Hematopoietic multipotent progenitor cell treated with erythropoietin and hydrocortisone succinate and interleukin-3 and kit ligand, for 6 days (in vitro differentiated cells): Measurements from ENCODE around the gene ANXA2R.
A peak's percentile ranks its signal among the peaks of the same experiment; 100 is the strongest.
"Not testable (repeated sequence)": the region's sequence is repeated elsewhere in the genome, so short reads cannot be mapped to it uniquely, and the experiment has no call there.

Experiments used
- DNase-seq: peaks from one replicate; pipeline ENCODE4 v3.0.0-alpha.2; 2015

Gene ANXA2R

DNA sequence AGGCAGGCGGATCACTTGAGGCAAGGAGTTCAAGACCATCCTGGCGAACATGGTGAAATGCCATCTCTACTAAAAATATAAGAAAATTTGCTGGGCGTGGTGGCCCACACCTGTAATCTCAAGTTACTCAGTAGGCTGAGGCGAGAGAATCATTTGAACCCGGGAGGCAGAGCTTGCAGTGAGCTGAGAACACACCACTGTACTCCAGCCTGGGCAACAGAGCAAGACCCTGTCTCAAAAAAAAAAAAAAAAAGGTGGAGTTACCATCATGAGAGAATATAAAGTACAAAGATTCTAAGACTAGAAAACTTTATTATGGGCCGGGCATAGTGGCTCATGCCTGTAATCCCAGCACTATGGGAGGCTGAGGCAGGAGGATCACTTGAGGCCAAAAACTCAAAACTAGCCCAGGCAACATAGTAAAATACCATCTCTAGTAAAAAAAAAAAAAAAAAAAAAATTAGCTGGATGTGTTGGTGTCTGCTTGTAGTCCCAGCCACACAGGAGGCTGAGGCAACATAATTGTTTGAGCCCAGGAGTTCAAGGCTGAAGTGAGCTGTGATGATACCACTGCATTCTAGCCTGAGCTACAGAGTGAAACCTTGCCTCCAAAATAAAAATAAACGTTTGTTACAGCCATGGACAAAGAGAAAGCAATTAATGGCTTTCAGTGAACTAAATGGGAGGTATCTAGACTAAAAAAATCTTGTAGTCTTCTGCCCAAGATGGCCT lies 12.9 kb downstream of the ANXA2R start:
- DNase-seq = no peak

DNA sequence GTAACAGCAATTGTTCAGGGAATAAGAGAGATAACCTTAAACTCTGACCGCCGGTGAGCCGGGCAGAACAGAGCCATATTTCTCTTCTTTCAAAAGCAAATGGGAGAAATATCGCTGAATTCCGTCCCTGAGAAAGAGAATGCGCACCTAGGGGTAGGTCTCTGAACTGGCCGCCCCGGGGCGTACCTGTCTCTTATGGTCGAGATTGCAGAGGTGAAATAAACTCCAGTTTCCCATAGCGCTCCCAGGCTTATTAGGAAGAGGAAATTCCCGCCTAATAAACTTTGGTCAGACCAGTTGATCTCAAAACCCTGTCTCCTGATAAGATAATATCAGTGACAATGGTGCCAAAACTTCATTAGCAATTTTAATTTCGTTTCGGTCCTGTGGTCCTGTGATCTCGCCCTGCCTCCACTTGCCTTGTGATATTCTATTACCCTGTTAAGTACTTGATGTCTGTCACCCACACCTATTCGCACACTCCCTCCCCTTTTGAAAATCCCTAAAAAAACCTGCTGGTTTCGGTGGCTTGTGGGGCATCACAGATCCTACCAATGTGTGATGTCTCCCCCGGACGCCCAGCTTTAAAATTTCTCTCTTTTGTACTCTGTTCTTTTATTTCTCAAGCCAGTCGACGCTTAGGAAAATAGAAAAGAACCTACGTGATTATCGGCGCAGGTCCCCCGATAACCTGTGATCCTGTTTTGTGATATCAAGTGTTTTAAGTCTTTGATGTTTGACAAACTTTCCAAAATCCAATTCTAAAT lies 14.8 kb downstream of the ANXA2R start:
- not testable (repeated sequence) for DNase-seq

DNA sequence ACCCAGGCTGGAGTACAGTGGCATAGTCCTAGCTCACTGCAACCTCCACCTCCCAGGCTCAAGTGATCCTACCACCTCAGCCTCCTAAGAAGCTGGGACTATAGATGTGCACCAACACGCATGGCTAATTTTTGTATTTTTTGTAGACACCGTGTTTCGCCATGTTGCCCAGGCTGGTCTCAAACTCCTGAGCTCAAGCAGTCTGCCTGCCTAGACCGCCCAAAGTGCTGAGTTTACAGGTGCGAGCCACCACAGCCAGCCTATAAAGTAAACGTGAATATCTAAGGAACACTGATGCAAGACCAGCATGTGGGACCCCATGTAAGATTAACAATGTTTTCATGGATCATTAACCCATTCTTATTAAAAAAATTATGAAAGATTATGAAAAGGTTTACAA lies 15.9 kb downstream of the ANXA2R start:
- DNase-seq = no peak

DNA sequence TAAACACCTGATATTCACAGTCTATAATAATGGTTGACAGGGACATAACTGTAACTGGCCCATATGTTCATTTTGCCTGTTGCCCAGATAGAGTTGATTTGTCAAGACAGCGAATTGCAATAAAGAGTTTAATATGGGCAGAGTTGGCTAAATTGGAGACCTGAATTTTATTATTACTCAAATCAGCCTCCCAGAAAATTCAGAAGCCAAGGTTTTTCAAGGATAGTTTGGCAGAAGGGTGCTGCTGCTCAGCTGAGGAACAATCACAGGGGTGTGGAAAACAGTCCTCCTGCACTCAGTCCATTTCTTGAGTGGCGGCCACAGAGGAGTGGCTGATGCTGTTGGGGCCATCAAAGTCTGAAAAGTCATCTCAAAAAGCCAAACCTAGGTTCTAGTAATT lies 19.0 kb downstream of the ANXA2R start:
- DNase-seq = no peak

DNA sequence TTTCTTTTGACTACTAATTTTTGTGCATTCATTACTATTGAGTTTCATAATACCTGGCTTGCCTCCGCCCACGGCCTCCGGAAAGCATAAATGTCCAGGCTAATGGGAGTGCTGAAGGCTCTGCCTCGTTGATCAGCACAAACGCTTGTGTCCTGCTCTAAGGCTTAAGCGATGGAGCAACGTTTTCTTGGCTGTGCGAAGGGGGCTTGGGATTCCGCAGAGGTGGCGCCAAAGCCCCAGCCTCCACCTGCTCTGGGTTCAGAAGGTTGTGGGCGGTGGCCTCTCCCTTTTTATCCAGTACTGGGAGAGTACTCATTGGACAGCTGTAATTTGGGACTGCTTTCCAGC lies 19.7 kb downstream of the ANXA2R start:
- peak; percentile 71 for DNase-seq

DNA sequence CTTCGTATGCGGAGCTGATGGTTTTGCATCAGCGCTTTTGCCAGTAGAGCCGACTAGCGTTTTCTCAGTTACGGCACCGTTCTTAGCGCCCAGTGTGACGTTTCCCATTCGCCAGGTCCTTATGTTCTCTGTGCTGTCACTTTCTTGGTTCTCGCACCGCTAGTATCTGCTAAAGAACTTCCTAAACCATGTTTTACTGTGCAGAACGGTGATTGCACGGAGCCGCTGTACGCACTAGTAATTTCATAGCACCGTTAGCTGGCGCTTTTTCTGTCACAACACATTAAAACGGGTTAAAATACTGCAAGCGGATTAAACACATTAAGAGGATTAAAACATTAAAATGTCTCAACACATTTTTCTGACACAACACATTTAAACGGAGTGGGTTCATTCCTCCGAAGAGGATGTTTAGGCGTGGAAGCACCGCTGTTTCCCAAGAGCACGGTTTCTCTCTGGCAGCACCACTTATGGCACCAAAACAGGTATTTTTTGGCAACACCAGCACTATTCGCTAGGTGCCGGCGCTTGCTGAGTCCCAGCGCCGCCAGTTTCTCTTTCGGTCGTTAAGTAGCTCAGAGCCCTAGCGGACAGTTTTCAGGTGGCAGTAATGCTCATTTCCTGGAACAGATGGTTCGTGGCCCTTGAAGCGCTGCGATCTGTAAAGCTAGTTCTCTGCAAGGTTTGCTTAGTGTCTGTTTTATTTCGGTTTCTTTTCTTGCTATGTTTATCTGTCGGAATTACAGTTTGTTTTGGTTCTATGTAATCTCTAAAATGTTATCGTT lies 20.3 kb downstream of the ANXA2R start:
- DNase-seq = peak; percentile 97

DNA sequence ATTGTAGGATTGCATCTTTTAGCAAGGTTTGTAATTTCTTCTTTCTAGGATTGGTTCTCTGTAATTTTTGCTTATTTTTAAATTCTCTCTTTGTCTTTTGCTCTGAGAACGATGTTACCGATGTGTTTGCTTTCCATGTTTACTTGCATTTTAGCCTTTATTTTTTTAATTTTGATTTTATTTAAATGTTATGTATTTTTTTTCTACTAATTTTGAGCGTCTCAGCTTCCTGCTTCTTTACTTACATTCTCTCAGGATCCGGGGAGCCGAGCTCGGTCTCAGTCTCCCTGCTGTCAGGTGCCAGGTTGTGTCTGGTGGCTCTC lies 20.9 kb downstream of the ANXA2R start:
- no peak for DNase-seq

DNA sequence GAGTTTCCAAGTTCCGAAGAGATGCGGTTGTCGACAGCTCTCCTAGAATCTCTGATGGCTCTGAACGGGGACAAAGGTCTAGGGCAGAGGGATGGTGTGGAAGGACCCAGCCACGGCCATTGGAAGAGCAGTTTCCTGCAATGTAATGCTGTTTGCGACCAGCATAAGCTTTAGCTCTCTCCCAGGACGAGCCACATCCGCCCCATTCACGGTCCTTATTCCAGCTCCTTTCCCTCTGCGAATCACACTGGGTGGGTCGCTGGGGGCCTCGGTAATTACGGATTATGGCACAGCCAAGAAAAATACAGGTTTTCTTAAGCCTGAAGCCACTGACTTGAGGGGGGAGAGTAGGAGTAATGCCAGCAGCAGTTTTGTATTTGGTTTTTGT lies 22.7 kb downstream of the ANXA2R start:
- peak; percentile 69 for DNase-seq

DNA sequence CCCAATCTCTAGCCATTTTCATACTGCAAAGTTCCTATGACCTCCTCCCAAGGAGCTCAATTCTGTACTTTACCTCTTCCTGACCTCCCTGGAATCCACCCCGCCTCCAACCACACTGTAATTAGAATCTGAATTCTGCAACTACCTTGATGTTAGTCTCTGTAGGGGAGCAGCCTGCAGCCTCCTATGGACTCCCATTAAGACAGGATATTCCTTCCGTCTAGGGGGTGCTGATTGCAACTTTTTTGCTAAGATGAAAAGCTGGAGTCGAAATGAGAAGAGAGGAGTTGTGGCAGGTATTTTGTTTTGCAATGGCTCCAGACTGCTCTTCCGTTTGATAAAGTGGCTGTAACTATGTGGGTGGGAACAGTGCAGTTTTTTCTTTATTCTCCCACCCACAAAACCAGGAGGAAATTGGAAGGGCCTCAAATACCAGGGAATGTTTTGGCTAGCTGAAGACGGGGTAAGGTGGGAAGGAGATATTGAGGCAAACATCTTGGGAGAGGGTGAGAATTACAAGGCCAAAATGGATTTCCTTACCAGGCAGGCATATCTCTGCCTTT lies 23.8 kb downstream of the ANXA2R start:
- DNase-seq = no peak

DNA sequence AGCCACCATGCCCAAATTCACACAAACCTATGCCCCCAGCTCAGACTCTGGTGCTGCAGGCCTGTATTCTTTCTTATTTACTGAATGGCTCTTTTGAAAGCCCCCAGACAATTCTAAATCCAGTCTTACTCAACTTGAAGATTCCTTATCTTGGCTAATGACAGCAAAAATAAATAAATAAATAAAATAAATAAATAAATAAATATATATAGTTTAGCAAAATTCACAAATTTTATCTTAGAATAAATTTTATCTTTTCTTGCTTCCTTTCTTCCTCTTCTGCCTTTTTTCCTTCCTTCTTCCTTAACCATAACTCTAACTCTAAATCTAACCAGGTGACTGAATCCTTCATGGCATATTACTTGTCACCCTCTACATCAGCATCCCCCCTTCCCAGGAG lies 25.6 kb downstream of the ANXA2R start:
- DNase-seq = no peak

DNA sequence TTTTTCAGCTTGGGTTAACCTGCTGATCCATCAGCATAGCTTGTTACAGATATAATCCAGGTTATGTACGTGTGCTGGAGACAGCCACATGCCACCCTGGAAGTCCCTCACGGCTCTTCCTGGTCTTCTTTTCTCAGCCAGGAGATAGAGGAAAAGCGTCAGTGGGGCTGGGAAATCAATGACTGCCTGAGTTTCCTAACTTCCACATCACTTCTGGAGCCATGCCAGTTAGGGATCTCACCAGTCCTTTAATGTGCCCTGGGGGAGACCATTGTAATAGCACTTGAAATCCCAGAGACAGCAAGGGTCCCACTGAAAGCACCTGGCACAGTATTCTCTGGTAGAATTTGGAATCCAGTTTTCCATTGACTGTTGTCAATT lies 29.2 kb downstream of the ANXA2R start:
- no peak for DNase-seq

DNA sequence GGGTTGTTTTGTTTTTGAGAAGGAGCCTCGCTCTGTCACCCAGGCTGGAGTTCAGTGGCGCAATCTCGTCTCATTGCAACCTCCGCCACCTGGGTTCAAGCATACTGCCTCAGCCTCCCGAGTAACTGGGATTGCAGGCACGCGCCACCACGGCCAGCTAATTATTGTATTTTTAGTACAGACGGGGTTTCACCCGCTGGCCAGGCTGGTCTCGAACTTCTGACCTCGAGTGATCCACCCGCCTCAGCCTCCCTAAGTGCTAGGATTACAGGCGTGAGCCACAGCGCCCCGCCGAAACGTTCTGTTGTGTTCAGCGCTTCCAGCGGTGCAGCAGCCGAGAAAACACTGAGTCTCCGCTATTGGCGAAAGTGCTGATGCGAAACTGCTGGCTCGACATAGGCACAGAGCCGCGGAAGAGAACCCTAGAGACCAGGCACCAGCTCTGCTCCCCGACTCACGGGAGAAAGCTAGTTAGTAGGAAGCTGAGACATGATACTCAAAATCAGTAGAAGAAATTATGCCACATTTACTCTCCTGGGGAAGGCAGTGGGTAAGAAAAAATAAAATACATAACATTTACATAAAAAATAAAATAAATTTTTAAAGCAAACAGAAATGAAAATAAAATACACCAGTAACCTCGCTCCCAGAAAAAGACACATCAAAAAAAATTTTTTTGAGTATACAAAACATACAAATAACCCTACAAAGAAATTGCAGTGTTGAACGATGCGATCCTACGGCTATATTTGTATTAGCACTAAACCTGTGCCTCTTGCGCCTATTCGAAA lies 31.6 kb downstream of the ANXA2R start:
- DNase-seq = peak; percentile 96

DNA sequence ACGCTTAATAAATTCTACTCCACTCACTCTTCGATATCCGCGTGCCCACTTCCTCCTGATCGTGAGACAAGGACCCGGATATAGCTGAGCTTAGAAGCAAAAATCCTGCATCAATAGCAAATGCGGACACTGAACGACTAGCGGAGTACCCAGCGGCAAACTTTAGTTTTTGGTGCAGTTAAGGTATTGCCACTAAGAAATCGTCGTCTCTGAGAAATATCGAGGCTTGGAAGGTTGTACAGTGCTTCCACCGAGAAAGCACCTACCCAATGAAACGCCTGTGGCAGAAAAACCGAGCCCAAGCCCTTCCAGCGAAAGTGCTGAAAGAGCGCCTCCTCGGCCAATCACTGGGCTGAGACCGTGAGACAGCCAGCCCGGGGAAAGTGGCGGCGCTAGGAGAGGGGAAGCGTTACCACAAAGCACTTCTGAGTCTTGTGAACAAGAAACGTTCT lies 32.2 kb downstream of the ANXA2R start:
- DNase-seq = peak; percentile 94

DNA sequence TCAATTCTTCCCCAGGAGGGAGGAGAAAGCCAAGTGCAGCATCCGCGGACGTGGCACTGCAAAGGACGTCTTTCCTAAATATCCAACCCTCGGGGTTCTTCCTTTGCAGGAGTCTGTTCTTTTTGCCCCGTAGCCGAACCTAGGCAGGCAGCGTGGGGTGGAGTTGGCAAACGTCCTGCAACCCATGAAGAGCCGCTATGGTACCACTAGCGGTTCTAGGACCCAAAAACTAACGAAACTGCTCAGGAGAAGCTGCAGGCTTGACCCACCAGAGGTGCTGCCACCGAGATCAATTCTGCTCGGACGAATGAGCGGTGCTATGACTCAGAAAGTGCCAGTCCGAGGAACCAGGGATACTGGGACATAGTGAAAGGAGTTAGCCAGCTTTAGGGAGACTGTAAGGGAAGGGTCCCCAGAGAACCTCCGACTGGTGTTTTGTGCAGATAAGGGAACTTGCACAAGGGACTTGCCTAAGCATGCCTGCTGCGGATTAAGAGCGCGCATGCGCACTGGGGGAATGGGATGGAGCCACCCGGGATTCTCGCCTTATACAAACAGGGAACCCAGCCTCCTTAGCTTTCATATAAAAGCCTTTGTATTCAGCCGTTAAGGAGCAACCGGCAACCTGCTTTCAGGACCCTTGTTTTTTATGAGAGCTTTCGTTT lies 32.7 kb downstream of the ANXA2R start:
- peak; percentile 99 for DNase-seq

DNA sequence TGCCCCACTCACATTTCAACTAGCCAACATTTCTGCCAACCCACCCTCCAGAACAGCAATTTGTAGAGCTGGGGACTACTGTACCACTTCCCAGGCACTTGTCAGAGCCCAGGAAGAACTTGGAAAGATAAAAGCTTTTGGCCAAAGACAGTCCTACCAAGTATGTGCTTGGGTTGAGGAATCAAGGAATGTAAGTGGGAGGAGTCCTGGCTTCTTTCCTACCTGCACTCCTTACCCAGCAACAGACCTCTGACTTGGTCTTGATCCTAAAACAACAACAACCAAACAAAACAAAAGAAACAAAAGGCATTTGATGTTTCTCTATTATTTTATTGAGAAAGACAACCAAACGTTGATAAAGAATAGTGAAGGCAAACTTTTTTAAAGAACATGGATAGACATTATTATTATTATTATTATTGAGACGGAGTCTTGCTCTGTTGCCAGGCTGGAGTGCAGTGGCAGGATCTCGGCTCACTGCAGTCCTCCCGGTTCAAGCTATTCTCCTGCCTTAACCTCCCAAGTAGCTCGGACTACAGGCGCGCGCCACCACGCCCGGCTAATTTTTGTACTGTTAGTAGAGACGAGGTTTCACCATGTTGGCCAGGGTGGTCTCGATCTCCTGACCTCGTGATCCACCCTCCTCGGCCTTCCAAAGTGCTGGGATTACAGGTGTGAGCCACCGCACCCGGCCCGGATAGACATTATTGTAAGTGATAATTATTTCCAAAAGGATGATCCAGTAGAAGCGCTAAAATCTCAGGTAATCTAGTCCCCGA lies 33.5 kb downstream of the ANXA2R start:
- DNase-seq = no peak

DNA sequence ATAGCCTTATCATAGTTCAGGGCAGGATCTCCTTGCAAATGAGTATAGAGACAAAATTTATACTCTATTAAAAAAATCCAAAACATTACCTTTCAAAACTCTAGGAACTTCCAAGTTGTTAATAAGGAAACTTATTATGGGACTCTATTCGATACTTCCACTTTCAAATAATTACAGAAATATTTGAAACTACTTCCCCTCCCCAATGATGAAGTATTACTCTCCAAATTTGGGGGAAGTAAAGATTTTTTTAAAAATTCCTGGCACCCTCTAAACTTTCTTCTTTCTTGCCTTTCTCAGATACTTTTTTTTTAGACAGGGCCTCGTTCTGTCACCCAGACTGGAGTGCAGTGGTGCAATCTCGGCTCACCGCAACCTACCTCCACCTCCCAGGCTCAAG lies 35.1 kb downstream of the ANXA2R start:
- DNase-seq = no peak

DNA sequence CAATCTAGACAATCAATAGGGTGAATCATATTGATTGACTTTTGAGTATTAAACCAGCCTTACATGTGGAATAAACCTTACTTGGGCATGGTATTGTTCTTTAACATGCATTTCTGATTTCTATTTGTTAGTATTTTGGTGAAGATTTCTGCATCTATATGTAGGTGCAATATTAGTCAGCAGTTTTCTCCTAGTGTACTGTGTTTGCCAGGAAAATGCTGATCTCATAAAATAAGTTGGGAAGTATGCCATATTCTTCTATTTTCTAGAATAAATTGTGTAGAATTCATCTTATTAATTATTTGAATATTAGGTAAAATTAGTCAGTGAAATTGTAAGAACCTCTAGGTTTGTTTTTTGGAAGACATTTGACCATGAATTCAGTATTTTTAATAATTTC lies 38.4 kb downstream of the ANXA2R start:
- DNase-seq = no peak

DNA sequence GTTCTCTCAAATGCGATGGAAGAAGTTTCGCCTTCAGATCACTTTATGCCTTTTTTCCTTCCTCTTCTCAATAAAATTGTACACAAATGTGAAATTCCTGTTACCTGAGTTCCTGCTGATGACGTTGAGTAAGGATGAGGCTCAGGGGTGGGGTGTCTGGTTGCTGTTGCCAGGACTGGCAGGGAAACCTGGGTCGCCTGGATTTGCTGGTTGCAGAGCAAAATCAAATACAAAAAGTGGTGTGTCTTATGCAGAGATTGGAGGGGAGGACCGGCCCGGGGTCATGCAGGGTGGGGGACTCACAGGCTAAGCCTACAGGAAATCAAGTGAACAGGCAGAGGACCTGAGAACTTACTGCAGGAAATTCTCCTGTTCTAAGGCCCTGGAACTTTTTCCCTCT lies 39.2 kb downstream of the ANXA2R start:
- no peak for DNase-seq

DNA sequence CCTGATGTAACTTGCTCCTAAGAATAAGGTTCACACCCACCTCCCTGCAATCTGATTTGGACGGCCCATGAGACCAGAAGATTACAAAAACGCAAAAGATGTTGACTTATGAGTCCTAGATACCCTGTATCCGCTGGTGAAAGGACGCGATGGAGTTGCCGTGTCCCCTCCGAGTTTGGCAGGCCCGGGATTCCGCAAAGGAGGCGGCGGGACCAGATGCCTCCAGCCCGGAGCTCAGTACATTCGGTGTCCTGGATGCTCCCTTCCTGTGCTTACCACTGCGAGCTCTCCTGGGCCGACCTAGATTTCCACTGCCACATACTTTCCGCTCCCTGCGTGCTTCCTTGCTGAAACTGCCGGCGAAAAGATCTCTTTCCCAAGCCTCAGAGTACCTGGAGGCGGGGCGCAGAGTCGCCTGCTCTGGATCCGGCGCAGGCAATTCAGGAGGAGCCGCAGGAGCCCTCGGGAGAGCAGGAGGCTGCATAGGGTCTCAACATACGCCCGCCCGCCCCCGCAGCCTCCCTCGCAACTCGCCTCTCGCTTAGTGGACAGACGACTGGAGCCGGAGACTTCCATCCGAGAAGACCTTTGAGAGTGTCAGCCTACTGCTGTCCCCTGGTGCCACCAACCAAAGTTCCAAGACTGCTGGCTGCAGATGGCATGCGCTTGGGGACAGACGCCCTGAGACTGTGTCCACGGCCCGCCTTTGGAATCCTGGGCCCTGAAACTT lies 39.8 kb downstream of the ANXA2R start:
- peak; percentile 56 for DNase-seq

DNA sequence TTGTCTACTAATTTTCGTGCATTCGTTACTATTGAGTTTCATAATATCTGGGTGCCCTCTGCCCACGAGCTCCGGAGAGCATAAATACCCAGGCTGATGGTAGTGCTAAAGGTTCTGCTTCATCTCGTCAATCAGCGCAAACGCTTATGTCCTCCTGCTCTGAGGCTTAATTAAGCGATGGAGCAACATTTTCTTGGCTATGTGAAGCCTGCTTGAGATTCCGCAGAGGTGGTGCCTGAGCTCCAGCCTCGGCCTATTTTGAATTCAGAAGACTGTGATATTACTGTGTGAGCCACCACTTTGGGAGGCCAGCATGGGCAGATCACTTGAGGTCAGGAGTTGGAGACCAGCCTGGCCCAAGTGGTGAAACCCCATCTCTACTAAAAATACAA lies 44.8 kb downstream of the ANXA2R start:
- DNase-seq = no peak
